ENCODE measurements around the gene IGFL1.
"Not testable (repeated sequence)": the region's sequence is repeated elsewhere in the genome, so short reads cannot be mapped to it uniquely, and the experiment has no call there.

The IGFL1 gene

GRCh38 chr19:46229442-46229841, at the start of gene IGFL1:
IGFL1 (plus strand) TSS chr19:46229742; CDS start chr19:46229775, 33 bp downstream.
- in situ Hi-C loops (cut with MboI; ENCODE audit: low sequenced_read_pairs) = no loop called here

- in situ Hi-C loops (cut with MboI; ENCODE audit: low sequenced_read_pairs) = no loop called here
Observed at GRCh38 chr19:46180701-46181387, 48.7 kb upstream of the IGFL1 start.

- in situ Hi-C loops (cut with MboI; ENCODE audit: low sequenced_read_pairs) = no loop called here
Observed at GRCh38 chr19:46181388-46181779, 48.2 kb upstream of the IGFL1 start.

GRCh38 chr19:46182476-46182875, 47.1 kb upstream of the IGFL1 start:
- in situ Hi-C loops (cut with MboI; ENCODE audit: low sequenced_read_pairs) = no loop called here

- in situ Hi-C loops (cut with MboI; ENCODE audit: low sequenced_read_pairs) = not testable (repeated sequence)
Observed at GRCh38 chr19:46184775-46185710, 44.5 kb upstream of the IGFL1 start.

GRCh38 chr19:46186101-46186716, 43.3 kb upstream of the IGFL1 start:
- in situ Hi-C loops (cut with MboI; ENCODE audit: low sequenced_read_pairs) = no loop called here

GRCh38 chr19:46186717-46187101, 42.8 kb upstream of the IGFL1 start:
- in situ Hi-C loops (cut with MboI; ENCODE audit: low sequenced_read_pairs) = no loop called here

GRCh38 chr19:46189971-46190888, 39.3 kb upstream of the IGFL1 start:
- in situ Hi-C loops (cut with MboI; ENCODE audit: low sequenced_read_pairs) = no loop called here

GRCh38 chr19:46191356-46191755, 38.2 kb upstream of the IGFL1 start:
- in situ Hi-C loops (cut with MboI; ENCODE audit: low sequenced_read_pairs) = no loop called here

- in situ Hi-C loops (cut with MboI; ENCODE audit: low sequenced_read_pairs) = no loop called here
Observed at GRCh38 chr19:46191972-46192371, 37.6 kb upstream of the IGFL1 start.

GRCh38 chr19:46192626-46192991, 36.9 kb upstream of the IGFL1 start:
- in situ Hi-C loops (cut with MboI; ENCODE audit: low sequenced_read_pairs) = not testable (repeated sequence)

- in situ Hi-C loops (cut with MboI; ENCODE audit: low sequenced_read_pairs) = no loop called here
Observed at GRCh38 chr19:46192992-46193650, 36.4 kb upstream of the IGFL1 start.

GRCh38 chr19:46193678-46194077, 35.9 kb upstream of the IGFL1 start:
- in situ Hi-C loops (cut with MboI; ENCODE audit: low sequenced_read_pairs) = no loop called here

GRCh38 chr19:46195104-46195503, 34.4 kb upstream of the IGFL1 start:
- in situ Hi-C loops (cut with MboI; ENCODE audit: low sequenced_read_pairs) = no loop called here

GRCh38 chr19:46195919-46196318, 33.6 kb upstream of the IGFL1 start:
- in situ Hi-C loops (cut with MboI; ENCODE audit: low sequenced_read_pairs) = not testable (repeated sequence)

GRCh38 chr19:46196410-46197124, 33.0 kb upstream of the IGFL1 start:
- in situ Hi-C loops (cut with MboI; ENCODE audit: low sequenced_read_pairs) = no loop called here

- in situ Hi-C loops (cut with MboI; ENCODE audit: low sequenced_read_pairs) = no loop called here
Observed at GRCh38 chr19:46197314-46198070, 32.0 kb upstream of the IGFL1 start.

- in situ Hi-C loops (cut with MboI; ENCODE audit: low sequenced_read_pairs) = no loop called here
Observed at GRCh38 chr19:46198756-46199155, 30.8 kb upstream of the IGFL1 start.

All from HL-60/S4 treated with phorbol 12-myristate 13-acetate at 8.2 ng/mL for 4 days and 3 days (cell line).